Naive B cell (primary cell): Measurements from ENCODE around the gene BAMBI. TPM values are rescaled to one million over a fixed set of nuclear protein-coding genes. Genes with fewer than 3 reads are reported as not detected.

ENCODE experiments used
- ATAC-seq, 2 donors: fragments of 150-1000 bp; cut with Tn5 transposase; 2 replicates each; pipeline ENCODE4 v1.10.0; 2021; ENCODE audit warnings: low read depth in 2 of 2, mild to moderate bottlenecking in 2 of 2, moderate library complexity in 2 of 2
- DNase-seq: peaks from one replicate; pipeline ENCODE4 v3.0.0; 2022
- H3K27ac Mint-ChIP-seq, 6 donors: one replicate each; pipeline ENCODE4 v1.8.0; 2020 to 2022; ENCODE audit warnings: mild to moderate bottlenecking in 6 of 6, mixed read lengths in 6 of 6, moderate library complexity in 5 of 6, inconsistent platforms in 2 of 6
- H3K27me3 Mint-ChIP-seq, 3 donors: one replicate each; pipeline ENCODE4 v1.8.0; 2021 to 2022; ENCODE audit warnings: mixed read lengths in 3 of 3, mild to moderate bottlenecking in 1 of 3
- H3K36me3 Mint-ChIP-seq, 2 donors: one replicate each; pipeline ENCODE4 v1.8.0; 2020 to 2022; ENCODE audit warnings: mixed read lengths in 2 of 2, inconsistent platforms in 1 of 2, mild to moderate bottlenecking in 1 of 2
- H3K4me1 Mint-ChIP-seq, 3 donors: one replicate each; pipeline ENCODE4 v1.8.0; 2020 to 2022; ENCODE audit warnings: mixed read lengths in 3 of 3, inconsistent platforms in 1 of 3, mild to moderate bottlenecking in 1 of 3, moderate library complexity in 1 of 3
- H3K4me3 Mint-ChIP-seq, 8 donors: one replicate each; pipeline ENCODE4 v1.8.0; 2020 to 2022; ENCODE audit warnings: mild to moderate bottlenecking in 8 of 8, mixed read lengths in 8 of 8, moderate library complexity in 8 of 8, inconsistent platforms in 2 of 8
- H3K9me3 Mint-ChIP-seq, 7 donors: one replicate each; pipeline ENCODE4 v1.8.0; 2020 to 2022; ENCODE audit warnings: mixed read lengths in 7 of 7, mild to moderate bottlenecking in 5 of 7, inconsistent platforms in 2 of 7, moderate library complexity in 1 of 7
- polyA plus RNA-seq, 6 donors: library from polyadenylated mRNA; unstranded; fragments of 300-500 nt; fragmentation: Illumina TruSeq; gene quantifications; one replicate each; pipeline ENCODE4 v1.2.3, GENCODE V29; 2021; ENCODE audit warnings: low read depth in 6 of 6

BAMBI gene
- polyA plus RNA-seq, 6 donors from 2014 or later = 0.15 to 0.54 (median 0.52) TPM; not detected in 3

- Mint-ChIP-seq H3K4me3 (peak overlapping the region in 1 of 8 donors; percentile 29), H3K27ac (no peak overlapping the region), H3K27me3 (peaks cover 16 to 32% (median 30%) of the 10 kb centered on the region in 3 donors), H3K9me3 (peaks cover 0 to 2% (median 0%) of the 10 kb centered on the region in 7 donors), H3K4me1 (no peaks in the 10 kb centered on the region), H3K36me3 (no peaks in the 10 kb centered on the region)
- DNase-seq = no peak
- ATAC-seq = no peak
These were observed 17.2 kb downstream of the BAMBI start for GRCh38 chr10:28694530-28694929.

- H3K4me1 Mint-ChIP-seq = no peaks in the 10 kb centered on the region
- no peak for DNase-seq
- H3K27me3 Mint-ChIP-seq = peaks cover 11 to 21% (median 19%) of the 10 kb centered on the region in 3 donors
- peak overlapping the region in 1 of 6 donors; percentile 15 for H3K27ac Mint-ChIP-seq
- H3K9me3 Mint-ChIP-seq = peaks cover 0 to 2% (median 0%) of the 10 kb centered on the region in 7 donors
- ATAC-seq = no peak
- H3K36me3 Mint-ChIP-seq = no peaks in the 10 kb centered on the region
- H3K4me3 Mint-ChIP-seq = no peak overlapping the region
These were observed 20.8 kb downstream of the BAMBI start for GRCh38 chr10:28698075-28698474.

GRCh38 chr10:28704464-28705161, 27.3 kb downstream of the BAMBI start:
- Mint-ChIP-seq H3K27ac (no peak overlapping the region), H3K27me3 (peaks cover 2 to 15% (median 11%) of the 10 kb centered on the region in 3 donors), H3K4me3 (no peak overlapping the region), H3K9me3 (no peaks in the 10 kb centered on the region), H3K4me1 (no peaks in the 10 kb centered on the region), H3K36me3 (no peaks in the 10 kb centered on the region)
- DNase-seq (no peak), ATAC-seq (no peak)

- ATAC-seq = no peak
- Mint-ChIP-seq H3K4me1 (no peaks in the 10 kb centered on the region), H3K27ac (no peak overlapping the region), H3K9me3 (no peaks in the 10 kb centered on the region), H3K36me3 (no peaks in the 10 kb centered on the region), H3K27me3 (peaks cover 0 to 15% (median 11%) of the 10 kb centered on the region in 3 donors), H3K4me3 (no peak overlapping the region)
- DNase-seq = no peak
These were observed 28.2 kb downstream of the BAMBI start for GRCh38 chr10:28705472-28705871.

GRCh38 chr10:28709001-28709710, 31.8 kb downstream of the BAMBI start:
- Mint-ChIP-seq H3K27ac (no peak overlapping the region), H3K36me3 (no peaks in the 10 kb centered on the region), H3K27me3 (peaks cover 0 to 7% (median 0%) of the 10 kb centered on the region in 3 donors), H3K9me3 (peaks cover 0 to 5% (median 0%) of the 10 kb centered on the region in 7 donors), H3K4me1 (no peaks in the 10 kb centered on the region), H3K4me3 (no peak overlapping the region)
- ATAC-seq (no peak), DNase-seq (no peak)

- Mint-ChIP-seq H3K9me3 (peaks cover 0 to 5% (median 0%) of the 10 kb centered on the region in 7 donors), H3K4me1 (no peaks in the 10 kb centered on the region), H3K27me3 (peaks cover 0 to 7% (median 5%) of the 10 kb centered on the region in 3 donors), H3K27ac (no peak overlapping the region), H3K4me3 (no peak overlapping the region), H3K36me3 (no peaks in the 10 kb centered on the region)
- ATAC-seq = no peak
- DNase-seq = no peak
These were observed 33.0 kb downstream of the BAMBI start for GRCh38 chr10:28710202-28710886.

- ATAC-seq = no peak
- peaks cover 0 to 5% (median 0%) of the 10 kb centered on the region in 7 donors for H3K9me3 Mint-ChIP-seq
- H3K36me3 Mint-ChIP-seq = no peaks in the 10 kb centered on the region
- peaks cover 0 to 7% (median 7%) of the 10 kb centered on the region in 3 donors for H3K27me3 Mint-ChIP-seq
- H3K27ac Mint-ChIP-seq = no peak overlapping the region
- H3K4me3 Mint-ChIP-seq = no peak overlapping the region
- H3K4me1 Mint-ChIP-seq = no peaks in the 10 kb centered on the region
- DNase-seq = no peak
These were observed 33.7 kb downstream of the BAMBI start for GRCh38 chr10:28711041-28711440.

GRCh38 chr10:28711776-28712175, 34.5 kb downstream of the BAMBI start:
- Mint-ChIP-seq H3K27ac (no peak overlapping the region), H3K36me3 (no peaks in the 10 kb centered on the region), H3K27me3 (peaks cover 0 to 7% (median 7%) of the 10 kb centered on the region in 3 donors), H3K4me3 (no peak overlapping the region), H3K4me1 (no peaks in the 10 kb centered on the region), H3K9me3 (peaks cover 0 to 5% (median 0%) of the 10 kb centered on the region in 7 donors)
- ATAC-seq = no peak
- no peak for DNase-seq

GRCh38 chr10:28713626-28714352, 36.5 kb downstream of the BAMBI start:
- Mint-ChIP-seq H3K4me3 (no peak overlapping the region), H3K27me3 (peaks cover 10 to 13% (median 11%) of the 10 kb centered on the region in 3 donors), H3K4me1 (no peaks in the 10 kb centered on the region), H3K27ac (no peak overlapping the region), H3K36me3 (no peaks in the 10 kb centered on the region), H3K9me3 (peaks cover 0 to 5% (median 2%) of the 10 kb centered on the region in 7 donors)
- DNase-seq = no peak
- ATAC-seq = no peak

GRCh38 chr10:28714401-28715053, 37.2 kb downstream of the BAMBI start:
- Mint-ChIP-seq H3K27ac (no peak overlapping the region), H3K9me3 (peaks cover 0 to 5% (median 2%) of the 10 kb centered on the region in 7 donors), H3K27me3 (peaks cover 15 to 18% (median 18%) of the 10 kb centered on the region in 3 donors), H3K4me1 (no peaks in the 10 kb centered on the region), H3K4me3 (no peak overlapping the region), H3K36me3 (no peaks in the 10 kb centered on the region)
- DNase-seq = no peak
- no peak for ATAC-seq

- DNase-seq (no peak), ATAC-seq (no peak)
- Mint-ChIP-seq H3K9me3 (peaks cover 0 to 5% (median 2%) of the 10 kb centered on the region in 7 donors), H3K36me3 (no peaks in the 10 kb centered on the region), H3K27ac (no peak overlapping the region), H3K27me3 (peaks cover 18 to 22% (median 18%) of the 10 kb centered on the region in 3 donors), H3K4me1 (no peaks in the 10 kb centered on the region), H3K4me3 (no peak overlapping the region)
These were observed 37.9 kb downstream of the BAMBI start for GRCh38 chr10:28715246-28715645.

GRCh38 chr10:28715757-28716156, 38.4 kb downstream of the BAMBI start:
- ATAC-seq (no peak), DNase-seq (no peak)
- Mint-ChIP-seq H3K4me1 (no peaks in the 10 kb centered on the region), H3K9me3 (peaks cover 0 to 5% (median 2%) of the 10 kb centered on the region in 7 donors), H3K36me3 (no peaks in the 10 kb centered on the region), H3K27ac (no peak overlapping the region), H3K4me3 (no peak overlapping the region), H3K27me3 (peaks cover 18 to 23% (median 18%) of the 10 kb centered on the region in 3 donors)
